Stimulated activated CD8-positive, alpha-beta memory T cell treated with anti-CD3 and anti-CD28 coated beads, Interleukin-4, amount 100 ng/mL, for 48 hours (primary cell): ENCODE data around the gene C6orf141.
"Not testable (repeated sequence)": the region's sequence is repeated elsewhere in the genome, so short reads cannot be mapped to it uniquely, and the experiment has no call there.

ENCODE experiments used
- DNase-seq: peaks from one replicate; pipeline ENCODE4 v3.0.0-alpha.2; 2020

Gene C6orf141

GRCh38 chr6:49582529-49582928, 32.1 kb downstream of the C6orf141 start:
- no peak for DNase-seq

- not testable (repeated sequence) for DNase-seq
Measured at GRCh38 chr6:49587262-49587661, 36.8 kb downstream of the C6orf141 start.
